ENCODE data around the gene RAB39A.

Gene RAB39A

DNA sequence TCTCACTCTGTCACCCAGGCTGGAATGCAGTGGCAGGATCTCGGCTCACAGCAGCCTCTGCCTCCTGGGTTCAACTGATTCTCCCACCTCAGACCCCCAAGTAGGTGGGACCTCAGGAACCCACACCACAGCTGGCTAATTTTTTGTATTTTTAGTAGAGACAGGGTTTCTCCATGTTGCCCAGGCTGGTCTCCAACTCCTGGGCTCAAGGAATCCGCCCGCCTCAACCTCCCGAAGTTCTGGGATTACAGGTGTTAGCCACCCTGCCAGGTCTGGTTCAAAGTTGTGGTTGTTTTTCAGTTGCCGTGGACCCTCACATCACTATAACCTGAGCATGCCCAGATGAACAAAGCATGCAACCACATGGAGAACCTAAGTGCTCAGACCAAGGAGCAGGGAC lies 13.0 kb upstream of the RAB39A start:
- TF ChIP-seq EGR1 (IDR thresholded peaks at IDR 0.05) (no peak), TAF1 (IDR thresholded peaks at IDR 0.05; ENCODE audit: low read depth) (no peak), EP300 (IDR thresholded peaks at IDR 0.05; ENCODE audit: borderline replicate concordance) (no peak)

DNA sequence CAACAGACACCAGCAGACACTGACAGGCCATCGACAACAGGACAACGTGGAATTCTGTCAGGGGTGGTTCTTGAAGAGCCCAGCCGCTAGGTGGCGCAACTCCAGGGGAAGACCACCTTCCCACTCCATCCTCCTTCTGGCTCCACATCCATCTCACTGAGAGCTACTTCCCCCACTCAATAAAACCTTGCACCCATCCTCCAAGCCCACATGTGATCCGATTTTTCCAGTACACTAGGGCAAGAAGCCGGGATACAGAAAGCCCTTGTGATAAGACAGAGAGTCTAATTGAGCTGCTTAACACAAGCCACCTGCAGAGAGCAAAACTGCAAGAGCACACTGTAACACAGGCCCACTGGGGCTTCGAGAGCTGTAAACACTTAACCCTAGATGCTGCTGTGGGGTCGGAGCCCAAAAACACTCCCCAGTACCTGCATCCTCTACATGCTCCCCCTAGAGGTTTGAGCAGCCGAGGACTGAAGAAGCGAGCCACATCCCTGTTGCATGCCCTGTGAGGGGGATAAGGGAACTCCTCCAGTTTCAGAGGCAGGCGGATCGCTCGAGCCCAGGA lies 11.5 kb upstream of the RAB39A start:
- TF ChIP-seq RAD21 (IDR thresholded peaks at IDR 0.05; ENCODE audit: low read depth) (peak; percentile 24; the same call in 1 of the 2 replicates), TCF12 (IDR thresholded peaks at IDR 0.05; ENCODE audit: low read depth) (no peak)

DNA sequence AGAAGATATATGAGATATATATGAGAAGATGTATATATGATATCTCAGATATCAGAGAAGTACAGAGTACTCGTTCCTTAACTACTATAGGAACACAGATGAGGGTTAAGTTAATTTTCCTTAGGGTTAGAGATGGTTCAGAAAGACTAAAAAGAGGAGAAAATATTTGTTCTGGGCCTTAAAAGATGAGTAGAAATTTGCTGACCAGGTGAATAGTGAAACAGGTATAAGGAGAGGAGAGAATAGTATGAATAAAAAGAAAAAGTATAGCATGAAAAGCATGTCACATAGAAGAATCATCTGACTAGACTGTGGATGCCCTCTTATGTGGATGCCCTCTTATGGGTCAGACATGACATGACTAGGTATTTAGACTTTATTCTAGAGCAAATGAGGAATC lies 6.3 kb upstream of the RAB39A start:
- TF ChIP-seq EP300 (IDR thresholded peaks at IDR 0.05; ENCODE audit: borderline replicate concordance) = no peak
- no peak for TF ChIP-seq TEAD4 (IDR thresholded peaks at IDR 0.05)
- TF ChIP-seq, protein P1, sequence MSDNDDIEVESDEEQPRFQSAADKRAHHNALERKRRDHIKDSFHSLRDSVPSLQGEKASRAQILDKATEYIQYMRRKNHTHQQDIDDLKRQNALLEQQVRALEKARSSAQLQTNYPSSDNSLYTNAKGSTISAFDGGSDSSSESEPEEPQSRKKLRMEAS (IDR thresholded peaks at IDR 0.05) = no peak
- TF ChIP-seq NFIC (IDR thresholded peaks at IDR 0.05) = no peak

DNA sequence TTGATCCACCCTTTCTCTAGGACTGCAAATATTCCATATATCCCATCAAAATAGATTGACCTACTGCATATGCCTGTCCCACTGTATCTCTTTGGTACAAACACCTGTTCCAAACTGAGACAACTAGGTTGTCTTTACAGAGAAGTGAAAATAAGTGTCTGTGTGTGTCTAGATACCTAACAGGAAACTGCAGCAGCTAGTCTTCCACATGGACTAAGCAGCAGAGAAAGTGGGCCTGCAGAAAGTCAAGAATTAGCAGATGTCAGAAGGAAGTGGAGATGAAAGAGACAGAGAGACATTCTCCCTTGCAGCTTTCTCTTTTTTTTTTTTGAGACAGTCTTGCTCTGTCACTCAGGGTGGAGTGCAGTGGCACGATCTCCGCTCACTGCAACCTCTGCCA lies 3.9 kb upstream of the RAB39A start:
- TF ChIP-seq TCF12 (IDR thresholded peaks at IDR 0.05; ENCODE audit: low read depth) (no peak), FOXM1 (IDR thresholded peaks at IDR 0.05; ENCODE audit: borderline replicate concordance, low read depth) (no peak), EP300 (IDR thresholded peaks at IDR 0.05; ENCODE audit: borderline replicate concordance) (no peak), CREB1 (IDR thresholded peaks at IDR 0.05; ENCODE audit: low read depth) (no peak), YY1 (IDR thresholded peaks at IDR 0.05; ENCODE audit: low read depth) (no peak), EGR1 (IDR thresholded peaks at IDR 0.05) (no peak), CEBPB (IDR thresholded peaks at IDR 0.05) (no peak), RAD21 (IDR thresholded peaks at IDR 0.05; ENCODE audit: low read depth) (no peak), ZBTB7A (IDR thresholded peaks at IDR 0.05; ENCODE audit: low read depth) (no peak)

DNA sequence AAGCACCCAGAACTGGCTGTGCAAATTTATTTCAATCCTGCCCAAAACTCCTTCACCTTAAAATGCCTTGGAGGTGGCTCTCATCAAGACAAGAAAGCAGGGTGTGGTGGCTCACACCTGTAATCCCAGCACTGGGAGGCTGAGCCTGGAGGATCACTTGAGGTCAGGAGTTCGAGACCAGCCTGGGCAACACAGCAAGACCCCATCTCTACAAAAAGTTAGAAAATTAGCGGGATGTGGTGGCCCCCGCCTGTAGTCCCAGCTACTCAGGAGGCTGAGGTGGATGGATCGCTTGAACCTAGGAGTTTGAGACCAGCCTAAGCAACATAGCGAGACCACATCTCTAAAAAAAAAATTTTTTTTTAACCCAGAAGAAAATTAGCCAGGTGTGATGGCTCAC lies 689 bp upstream of the RAB39A start:
- TF ChIP-seq RAD21 (IDR thresholded peaks at IDR 0.05; ENCODE audit: low read depth) (no peak), YY1 (IDR thresholded peaks at IDR 0.05; ENCODE audit: low read depth) (no peak), ZBTB7A (IDR thresholded peaks at IDR 0.05; ENCODE audit: low read depth) (no peak), TCF12 (IDR thresholded peaks at IDR 0.05; ENCODE audit: low read depth) (no peak), TAF1 (IDR thresholded peaks at IDR 0.05; ENCODE audit: low read depth) (no peak), EP300 (IDR thresholded peaks at IDR 0.05; ENCODE audit: borderline replicate concordance) (no peak), EGR1 (IDR thresholded peaks at IDR 0.05) (no peak), NFIC (IDR thresholded peaks at IDR 0.05) (no peak), FOXM1 (IDR thresholded peaks at IDR 0.05; ENCODE audit: borderline replicate concordance, low read depth) (no peak)
- TF ChIP-seq, protein P1 (IDR thresholded peaks at IDR 0.05) = no peak
- TF ChIP-seq, protein P2, sequence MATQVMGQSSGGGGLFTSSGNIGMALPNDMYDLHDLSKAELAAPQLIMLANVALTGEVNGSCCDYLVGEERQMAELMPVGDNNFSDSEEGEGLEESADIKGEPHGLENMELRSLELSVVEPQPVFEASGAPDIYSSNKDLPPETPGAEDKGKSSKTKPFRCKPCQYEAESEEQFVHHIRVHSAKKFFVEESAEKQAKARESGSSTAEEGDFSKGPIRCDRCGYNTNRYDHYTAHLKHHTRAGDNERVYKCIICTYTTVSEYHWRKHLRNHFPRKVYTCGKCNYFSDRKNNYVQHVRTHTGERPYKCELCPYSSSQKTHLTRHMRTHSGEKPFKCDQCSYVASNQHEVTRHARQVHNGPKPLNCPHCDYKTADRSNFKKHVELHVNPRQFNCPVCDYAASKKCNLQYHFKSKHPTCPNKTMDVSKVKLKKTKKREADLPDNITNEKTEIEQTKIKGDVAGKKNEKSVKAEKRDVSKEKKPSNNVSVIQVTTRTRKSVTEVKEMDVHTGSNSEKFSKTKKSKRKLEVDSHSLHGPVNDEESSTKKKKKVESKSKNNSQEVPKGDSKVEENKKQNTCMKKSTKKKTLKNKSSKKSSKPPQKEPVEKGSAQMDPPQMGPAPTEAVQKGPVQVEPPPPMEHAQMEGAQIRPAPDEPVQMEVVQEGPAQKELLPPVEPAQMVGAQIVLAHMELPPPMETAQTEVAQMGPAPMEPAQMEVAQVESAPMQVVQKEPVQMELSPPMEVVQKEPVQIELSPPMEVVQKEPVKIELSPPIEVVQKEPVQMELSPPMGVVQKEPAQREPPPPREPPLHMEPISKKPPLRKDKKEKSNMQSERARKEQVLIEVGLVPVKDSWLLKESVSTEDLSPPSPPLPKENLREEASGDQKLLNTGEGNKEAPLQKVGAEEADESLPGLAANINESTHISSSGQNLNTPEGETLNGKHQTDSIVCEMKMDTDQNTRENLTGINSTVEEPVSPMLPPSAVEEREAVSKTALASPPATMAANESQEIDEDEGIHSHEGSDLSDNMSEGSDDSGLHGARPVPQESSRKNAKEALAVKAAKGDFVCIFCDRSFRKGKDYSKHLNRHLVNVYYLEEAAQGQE (IDR thresholded peaks at IDR 0.05; ENCODE audit: low read depth) = no peak
- TF ChIP-seq, protein P3, sequence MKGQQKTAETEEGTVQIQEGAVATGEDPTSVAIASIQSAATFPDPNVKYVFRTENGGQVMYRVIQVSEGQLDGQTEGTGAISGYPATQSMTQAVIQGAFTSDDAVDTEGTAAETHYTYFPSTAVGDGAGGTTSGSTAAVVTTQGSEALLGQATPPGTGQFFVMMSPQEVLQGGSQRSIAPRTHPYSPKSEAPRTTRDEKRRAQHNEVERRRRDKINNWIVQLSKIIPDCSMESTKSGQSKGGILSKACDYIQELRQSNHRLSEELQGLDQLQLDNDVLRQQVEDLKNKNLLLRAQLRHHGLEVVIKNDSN (IDR thresholded peaks at IDR 0.05) = no peak

DNA sequence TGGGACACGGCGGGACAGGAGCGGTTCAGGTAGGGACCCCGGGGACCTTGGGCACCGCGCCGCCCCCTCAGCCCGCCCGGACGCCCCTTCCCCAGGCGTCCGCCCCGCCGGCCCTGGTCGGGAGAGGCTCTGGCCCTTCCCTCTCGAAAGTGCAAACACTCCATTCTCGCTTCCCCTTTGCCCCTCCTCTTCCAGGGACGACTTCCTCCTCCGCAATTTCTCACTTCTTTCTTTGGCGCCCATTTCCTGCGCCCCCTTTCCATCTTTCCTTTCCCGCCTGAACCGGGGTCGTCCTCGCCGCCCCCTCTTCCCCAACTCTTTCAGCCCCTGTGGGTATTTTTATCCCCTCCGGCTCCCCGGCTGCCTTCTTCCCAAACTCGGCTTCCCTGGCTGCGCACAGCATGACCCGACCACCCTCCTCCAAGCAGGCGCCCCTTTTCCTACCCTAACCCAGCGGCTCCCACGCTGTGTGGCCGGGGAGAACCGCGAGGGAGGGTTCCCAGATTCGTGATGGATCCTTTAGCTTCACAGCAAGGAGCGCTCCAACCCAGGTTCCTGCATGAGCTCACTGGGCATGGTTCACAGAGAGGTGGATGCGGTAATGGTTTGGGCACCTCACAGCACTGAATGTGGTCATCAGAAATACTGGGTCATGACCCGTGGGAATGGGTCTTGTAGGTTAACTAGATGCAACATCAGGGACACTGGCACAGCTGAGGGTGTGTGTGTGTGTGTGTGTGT lies 689 bp downstream of the RAB39A start:
- no peak for TF ChIP-seq NFIC (IDR thresholded peaks at IDR 0.05)
- TF ChIP-seq FOXM1 (IDR thresholded peaks at IDR 0.05; ENCODE audit: borderline replicate concordance, low read depth) = no peak

DNA sequence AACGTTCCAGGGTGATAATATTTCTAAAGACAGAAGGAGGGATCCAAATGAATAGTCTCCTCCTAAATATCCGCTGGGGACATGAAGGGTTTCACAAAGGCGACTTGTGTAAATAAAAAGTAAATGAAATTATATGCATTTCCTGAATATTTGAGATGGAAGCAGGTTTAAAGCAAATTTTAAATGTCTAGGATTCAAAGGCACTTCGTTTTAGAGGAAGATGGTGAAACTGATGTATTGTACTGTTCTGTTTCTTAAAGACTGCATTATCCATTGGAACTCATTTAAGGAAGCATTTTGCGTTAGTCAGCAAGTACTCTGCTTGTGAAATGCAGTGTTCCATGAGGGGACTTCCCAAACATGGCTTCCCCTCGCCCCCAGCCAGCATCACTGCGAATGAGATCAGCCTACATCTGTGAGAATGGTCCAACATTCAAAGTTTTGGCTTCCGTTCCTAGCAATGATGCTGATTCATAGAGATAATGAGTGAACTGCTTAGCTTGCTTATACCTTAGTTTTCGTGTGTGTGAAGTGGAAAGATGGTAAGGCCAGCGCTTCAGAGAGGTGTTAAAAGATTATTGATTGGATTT lies 1.5 kb downstream of the RAB39A start:
- TF ChIP-seq CEBPB (IDR thresholded peaks at IDR 0.05) (no peak), EP300 (IDR thresholded peaks at IDR 0.05; ENCODE audit: borderline replicate concordance) (no peak), CREB1 (IDR thresholded peaks at IDR 0.05; ENCODE audit: low read depth) (no peak), TAF1 (IDR thresholded peaks at IDR 0.05; ENCODE audit: low read depth) (no peak), TEAD4 (IDR thresholded peaks at IDR 0.05) (no peak), FOXM1 (IDR thresholded peaks at IDR 0.05; ENCODE audit: borderline replicate concordance, low read depth) (no peak), ZBTB7A (IDR thresholded peaks at IDR 0.05; ENCODE audit: low read depth) (no peak), YY1 (IDR thresholded peaks at IDR 0.05; ENCODE audit: low read depth) (no peak), RAD21 (IDR thresholded peaks at IDR 0.05; ENCODE audit: low read depth) (no peak), TCF12 (IDR thresholded peaks at IDR 0.05; ENCODE audit: low read depth) (no peak)
- TF ChIP-seq, protein P2 (IDR thresholded peaks at IDR 0.05; ENCODE audit: low read depth) = no peak
- TF ChIP-seq, protein P1 (IDR thresholded peaks at IDR 0.05) = no peak

Data from Ishikawa (cell line).